Measurements from ENCODE around the gene RPS26. TPM values are rescaled to one million over a fixed set of nuclear protein-coding genes. Genes with fewer than 3 reads are reported as not detected.

Gene RPS26
- total RNA-seq, 4 donors from 2014 or later = 564 to 1,937 (median 779) TPM

DNA sequence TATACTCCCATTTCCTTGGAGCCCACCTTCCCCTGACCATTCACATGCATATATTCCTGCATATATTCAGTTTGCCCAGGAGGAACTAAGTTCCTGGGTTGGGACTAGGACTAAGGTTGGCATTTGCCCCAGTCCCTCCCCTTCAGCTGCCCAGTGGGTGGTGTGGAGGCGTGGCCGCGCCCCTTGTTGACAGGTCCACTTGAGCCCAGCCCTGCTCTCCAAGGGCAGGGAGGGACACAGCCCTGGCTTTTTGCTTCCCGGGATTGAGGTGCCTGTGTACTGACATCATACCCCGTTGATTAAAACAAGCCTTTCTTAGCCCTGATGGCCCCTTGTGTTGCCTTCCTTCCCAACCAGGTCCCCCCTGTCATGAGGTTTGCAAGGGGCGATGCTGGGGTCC is 45.5 kb downstream of the RPS26 start:
- H3K9me3 ChIP-seq = no peaks in the 10 kb centered on the region
- no peak overlapping the region for H3K4me3 ChIP-seq
- DNase-seq = peak in 2 of 3 donors; percentile 79 to 84
- H3K36me3 ChIP-seq = peaks cover 0 to 76% (median 0%) of the 10 kb centered on the region in 3 donors
- no peak for TF ChIP-seq POLR2A (IDR thresholded peaks at IDR 0.05)
- TF ChIP-seq, protein P1, sequence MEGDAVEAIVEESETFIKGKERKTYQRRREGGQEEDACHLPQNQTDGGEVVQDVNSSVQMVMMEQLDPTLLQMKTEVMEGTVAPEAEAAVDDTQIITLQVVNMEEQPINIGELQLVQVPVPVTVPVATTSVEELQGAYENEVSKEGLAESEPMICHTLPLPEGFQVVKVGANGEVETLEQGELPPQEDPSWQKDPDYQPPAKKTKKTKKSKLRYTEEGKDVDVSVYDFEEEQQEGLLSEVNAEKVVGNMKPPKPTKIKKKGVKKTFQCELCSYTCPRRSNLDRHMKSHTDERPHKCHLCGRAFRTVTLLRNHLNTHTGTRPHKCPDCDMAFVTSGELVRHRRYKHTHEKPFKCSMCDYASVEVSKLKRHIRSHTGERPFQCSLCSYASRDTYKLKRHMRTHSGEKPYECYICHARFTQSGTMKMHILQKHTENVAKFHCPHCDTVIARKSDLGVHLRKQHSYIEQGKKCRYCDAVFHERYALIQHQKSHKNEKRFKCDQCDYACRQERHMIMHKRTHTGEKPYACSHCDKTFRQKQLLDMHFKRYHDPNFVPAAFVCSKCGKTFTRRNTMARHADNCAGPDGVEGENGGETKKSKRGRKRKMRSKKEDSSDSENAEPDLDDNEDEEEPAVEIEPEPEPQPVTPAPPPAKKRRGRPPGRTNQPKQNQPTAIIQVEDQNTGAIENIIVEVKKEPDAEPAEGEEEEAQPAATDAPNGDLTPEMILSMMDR (IDR thresholded peaks at IDR 0.05) = no peak
- peaks cover 0 to 30% (median 0%) of the 10 kb centered on the region in 4 donors for H3K4me1 ChIP-seq
- H3K27me3 ChIP-seq = no peaks in the 10 kb centered on the region
- peak overlapping the region in 2 of 4 donors; percentile 18 to 49 for H3K27ac ChIP-seq

Other genes with a start within 250 kb of the RPS26 start
- gene SARNP, start 224.2 kb upstream of the RPS26 start, total RNA-seq = 10 to 100 TPM; 21.9 to 60.2 (median 44.9) TPM
- 10 to 100 TPM in 3 of 4 donors, 1 to 10 TPM in 1; 5.0 to 31.2 (median 24.2) TPM for gene ORMDL2, start 223.9 kb upstream of the RPS26 start, total RNA-seq
- 10 to 100 TPM; 35.4 to 43.4 (median 43.0) TPM for gene DNAJC14, start 212.3 kb upstream of the RPS26 start, total RNA-seq
- gene MMP19, start 199.0 kb upstream of the RPS26 start, total RNA-seq = 10 to 100 TPM in 1 of 4 donors, 1 to 10 TPM in 3; 3.3 to 44.6 (median 5.2) TPM
- 10 to 100 TPM; 49.1 to 63.7 (median 52.4) TPM for gene PYM1, start 114.0 kb upstream of the RPS26 start, total RNA-seq
- 100 to 1,000 TPM; 181 to 447 (median 331) TPM for gene DGKA, start 110.8 kb upstream of the RPS26 start, total RNA-seq
- gene PMEL, start 75.9 kb upstream of the RPS26 start, total RNA-seq = 1 to 10 TPM; 2.5 to 10.0 (median 3.0) TPM
- gene CDK2, start 75.1 kb upstream of the RPS26 start, total RNA-seq = 10 to 100 TPM in 3 of 4 donors, 1 to 10 TPM in 1; 7.7 to 55.3 (median 13.4) TPM
- 10 to 100 TPM; 70.7 to 96.6 (median 84.2) TPM for gene RAB5B, start 67.8 kb upstream of the RPS26 start, total RNA-seq
- 10 to 100 TPM; 16.5 to 38.9 (median 27.0) TPM for gene SUOX, start 44.6 kb upstream of the RPS26 start, total RNA-seq
- gene IKZF4, start 20.9 kb upstream of the RPS26 start, total RNA-seq = 1 to 10 TPM; 2.8 to 7.4 (median 3.6) TPM
- 100 to 1,000 TPM in 3 of 4 donors, 10 to 100 TPM in 1; 61.9 to 532 (median 451) TPM for gene ERBB3, start 38.2 kb downstream of the RPS26 start, total RNA-seq
- 100 to 1,000 TPM in 1 of 4 donors, 10 to 100 TPM in 3; 34.3 to 221 (median 48.7) TPM for gene PA2G4, start 62.6 kb downstream of the RPS26 start, total RNA-seq
- 1,000 to 10,000 TPM; 1,852 to 2,996 (median 2,194) TPM for gene RPL41, start 74.7 kb downstream of the RPS26 start, total RNA-seq
- gene ZC3H10, start 76.3 kb downstream of the RPS26 start, total RNA-seq = 1 to 10 TPM; 2.0 to 5.5 (median 3.8) TPM
- gene ESYT1, start 86.3 kb downstream of the RPS26 start, total RNA-seq = 10 to 100 TPM; 36.3 to 62.7 (median 53.2) TPM
- 10 to 100 TPM; 16.0 to 46.2 (median 21.3) TPM for gene MYL6B, start 110.7 kb downstream of the RPS26 start, total RNA-seq
- gene MYL6, start 116.4 kb downstream of the RPS26 start, total RNA-seq = 1,000 to 10,000 TPM; 1,247 to 1,872 (median 1,541) TPM
- gene SMARCC2, start 147.6 kb downstream of the RPS26 start, total RNA-seq = 100 to 1,000 TPM in 3 of 4 donors, 10 to 100 TPM in 1; 85.6 to 299 (median 139) TPM
- gene RNF41, start 180.0 kb downstream of the RPS26 start, total RNA-seq = 10 to 100 TPM; 23.8 to 52.0 (median 37.6) TPM
- gene NABP2, start 182.4 kb downstream of the RPS26 start, total RNA-seq = 10 to 100 TPM; 15.3 to 25.3 (median 23.5) TPM
- 100 to 1,000 TPM in 3 of 4 donors, 10 to 100 TPM in 1; 96.6 to 950 (median 626) TPM for gene SLC39A5, start 188.1 kb downstream of the RPS26 start, total RNA-seq
- gene ANKRD52, start 216.5 kb downstream of the RPS26 start, total RNA-seq = 10 to 100 TPM; 30.5 to 48.7 (median 36.6) TPM
- gene COQ10A, start 225.0 kb downstream of the RPS26 start, total RNA-seq = 10 to 100 TPM in 2 of 4 donors, 1 to 10 TPM in 2; 9.1 to 14.8 (median 11.8) TPM

Data from Peyer's patch (tissue), 4 donors.